ENCODE measurements around the gene PCBP3.

DNA sequence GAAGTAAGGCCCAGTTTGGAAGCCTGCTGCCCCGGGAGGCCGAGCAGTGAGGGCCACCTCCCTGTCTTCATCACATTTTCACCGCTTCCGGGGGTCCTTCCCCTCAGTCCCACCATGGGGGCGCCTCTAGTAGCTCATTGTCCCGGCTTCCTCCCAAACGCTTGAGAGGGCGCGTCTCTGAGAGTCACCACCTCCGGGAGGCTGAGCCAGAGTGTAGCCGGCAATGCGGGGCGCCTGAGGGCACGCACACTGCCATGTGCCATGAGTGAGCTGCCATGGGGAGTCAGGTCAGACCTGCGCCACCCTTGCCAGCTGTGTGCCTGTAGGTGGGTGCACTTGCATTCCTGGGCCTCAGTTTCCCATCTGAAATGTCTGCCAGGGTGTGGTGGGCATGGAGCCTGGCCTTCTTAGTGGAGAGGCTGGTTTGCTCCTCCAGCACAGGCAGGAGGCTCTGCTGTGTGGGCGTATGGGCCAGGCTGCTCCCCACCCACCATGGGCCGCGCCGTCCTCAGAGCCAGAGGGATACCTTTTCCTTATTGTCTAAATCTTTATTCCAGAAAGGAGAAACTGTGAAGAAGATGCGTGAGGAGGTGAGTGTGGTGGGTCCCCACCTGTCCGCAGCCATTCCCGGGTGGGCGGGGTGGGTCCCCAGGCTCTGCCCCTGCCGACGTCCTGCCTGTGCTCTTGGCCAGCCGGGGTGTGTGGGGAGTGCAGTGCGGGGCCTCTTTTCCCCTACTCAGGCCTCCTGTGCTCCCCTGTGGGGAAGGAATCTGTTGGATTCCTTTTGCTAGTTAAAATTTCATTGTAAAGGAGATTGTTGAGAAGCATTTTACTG, 256.7 kb downstream of the PCBP3 start:
- no peak for TF ChIP-seq GABPA (IDR thresholded peaks at IDR 0.05 in 1 of 2, conservative IDR thresholded peaks at IDR 0.05 in 1 of 2)
- TF ChIP-seq RAD21 (IDR thresholded peaks at IDR 0.05): no peak
- TF ChIP-seq, protein P1, sequence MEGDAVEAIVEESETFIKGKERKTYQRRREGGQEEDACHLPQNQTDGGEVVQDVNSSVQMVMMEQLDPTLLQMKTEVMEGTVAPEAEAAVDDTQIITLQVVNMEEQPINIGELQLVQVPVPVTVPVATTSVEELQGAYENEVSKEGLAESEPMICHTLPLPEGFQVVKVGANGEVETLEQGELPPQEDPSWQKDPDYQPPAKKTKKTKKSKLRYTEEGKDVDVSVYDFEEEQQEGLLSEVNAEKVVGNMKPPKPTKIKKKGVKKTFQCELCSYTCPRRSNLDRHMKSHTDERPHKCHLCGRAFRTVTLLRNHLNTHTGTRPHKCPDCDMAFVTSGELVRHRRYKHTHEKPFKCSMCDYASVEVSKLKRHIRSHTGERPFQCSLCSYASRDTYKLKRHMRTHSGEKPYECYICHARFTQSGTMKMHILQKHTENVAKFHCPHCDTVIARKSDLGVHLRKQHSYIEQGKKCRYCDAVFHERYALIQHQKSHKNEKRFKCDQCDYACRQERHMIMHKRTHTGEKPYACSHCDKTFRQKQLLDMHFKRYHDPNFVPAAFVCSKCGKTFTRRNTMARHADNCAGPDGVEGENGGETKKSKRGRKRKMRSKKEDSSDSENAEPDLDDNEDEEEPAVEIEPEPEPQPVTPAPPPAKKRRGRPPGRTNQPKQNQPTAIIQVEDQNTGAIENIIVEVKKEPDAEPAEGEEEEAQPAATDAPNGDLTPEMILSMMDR (IDR thresholded peaks at IDR 0.05; ENCODE audit: low read depth, low read length, missing input control): no peak
- TF ChIP-seq, protein P2, sequence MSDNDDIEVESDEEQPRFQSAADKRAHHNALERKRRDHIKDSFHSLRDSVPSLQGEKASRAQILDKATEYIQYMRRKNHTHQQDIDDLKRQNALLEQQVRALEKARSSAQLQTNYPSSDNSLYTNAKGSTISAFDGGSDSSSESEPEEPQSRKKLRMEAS (IDR thresholded peaks at IDR 0.05): no peak
- no peak for TF ChIP-seq NR2F2 (IDR thresholded peaks at IDR 0.05)
- TF ChIP-seq, protein P3, sequence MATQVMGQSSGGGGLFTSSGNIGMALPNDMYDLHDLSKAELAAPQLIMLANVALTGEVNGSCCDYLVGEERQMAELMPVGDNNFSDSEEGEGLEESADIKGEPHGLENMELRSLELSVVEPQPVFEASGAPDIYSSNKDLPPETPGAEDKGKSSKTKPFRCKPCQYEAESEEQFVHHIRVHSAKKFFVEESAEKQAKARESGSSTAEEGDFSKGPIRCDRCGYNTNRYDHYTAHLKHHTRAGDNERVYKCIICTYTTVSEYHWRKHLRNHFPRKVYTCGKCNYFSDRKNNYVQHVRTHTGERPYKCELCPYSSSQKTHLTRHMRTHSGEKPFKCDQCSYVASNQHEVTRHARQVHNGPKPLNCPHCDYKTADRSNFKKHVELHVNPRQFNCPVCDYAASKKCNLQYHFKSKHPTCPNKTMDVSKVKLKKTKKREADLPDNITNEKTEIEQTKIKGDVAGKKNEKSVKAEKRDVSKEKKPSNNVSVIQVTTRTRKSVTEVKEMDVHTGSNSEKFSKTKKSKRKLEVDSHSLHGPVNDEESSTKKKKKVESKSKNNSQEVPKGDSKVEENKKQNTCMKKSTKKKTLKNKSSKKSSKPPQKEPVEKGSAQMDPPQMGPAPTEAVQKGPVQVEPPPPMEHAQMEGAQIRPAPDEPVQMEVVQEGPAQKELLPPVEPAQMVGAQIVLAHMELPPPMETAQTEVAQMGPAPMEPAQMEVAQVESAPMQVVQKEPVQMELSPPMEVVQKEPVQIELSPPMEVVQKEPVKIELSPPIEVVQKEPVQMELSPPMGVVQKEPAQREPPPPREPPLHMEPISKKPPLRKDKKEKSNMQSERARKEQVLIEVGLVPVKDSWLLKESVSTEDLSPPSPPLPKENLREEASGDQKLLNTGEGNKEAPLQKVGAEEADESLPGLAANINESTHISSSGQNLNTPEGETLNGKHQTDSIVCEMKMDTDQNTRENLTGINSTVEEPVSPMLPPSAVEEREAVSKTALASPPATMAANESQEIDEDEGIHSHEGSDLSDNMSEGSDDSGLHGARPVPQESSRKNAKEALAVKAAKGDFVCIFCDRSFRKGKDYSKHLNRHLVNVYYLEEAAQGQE (IDR thresholded peaks at IDR 0.05): no peak
- TF ChIP-seq SP1 (IDR thresholded peaks at IDR 0.05): no peak
- no peak for TF ChIP-seq RXRA (IDR thresholded peaks at IDR 0.05)
- TF ChIP-seq, protein P4, sequence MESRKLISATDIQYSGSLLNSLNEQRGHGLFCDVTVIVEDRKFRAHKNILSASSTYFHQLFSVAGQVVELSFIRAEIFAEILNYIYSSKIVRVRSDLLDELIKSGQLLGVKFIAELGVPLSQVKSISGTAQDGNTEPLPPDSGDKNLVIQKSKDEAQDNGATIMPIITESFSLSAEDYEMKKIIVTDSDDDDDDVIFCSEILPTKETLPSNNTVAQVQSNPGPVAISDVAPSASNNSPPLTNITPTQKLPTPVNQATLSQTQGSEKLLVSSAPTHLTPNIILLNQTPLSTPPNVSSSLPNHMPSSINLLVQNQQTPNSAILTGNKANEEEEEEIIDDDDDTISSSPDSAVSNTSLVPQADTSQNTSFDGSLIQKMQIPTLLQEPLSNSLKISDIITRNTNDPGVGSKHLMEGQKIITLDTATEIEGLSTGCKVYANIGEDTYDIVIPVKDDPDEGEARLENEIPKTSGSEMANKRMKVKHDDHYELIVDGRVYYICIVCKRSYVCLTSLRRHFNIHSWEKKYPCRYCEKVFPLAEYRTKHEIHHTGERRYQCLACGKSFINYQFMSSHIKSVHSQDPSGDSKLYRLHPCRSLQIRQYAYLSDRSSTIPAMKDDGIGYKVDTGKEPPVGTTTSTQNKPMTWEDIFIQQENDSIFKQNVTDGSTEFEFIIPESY (IDR thresholded peaks at IDR 0.05): no peak
